PC-9 (cell line): ENCODE measurements around the gene UTS2R. TPM values are rescaled to one million over a fixed set of nuclear protein-coding genes. Genes with fewer than 3 reads are reported as not detected.

Experiments used
- BruUV-seq: library from RNA; stranded (reverse); fragments of 400-500 nt; replicated peaks from 2 replicates; lab custom pipeline; 2021; lab: Mats Ljungman, UMichigan
- CTCF ChIA-PET: fragments of 300-600 bp; sonication (Branson Sonifier 250); formaldehyde crosslinking; loops from one replicate; lab custom pipeline; 2022; ENCODE audit warnings: antibody characterized with exemption; lab: Charles Lee
- POLR2A ChIA-PET: fragments of 300-600 bp; sonication (Branson Sonifier 250); formaldehyde crosslinking; loops from one replicate; lab custom pipeline; 2022; ENCODE audit warnings: antibody characterized with exemption; ENCODE audit not compliant: unreplicated experiment; lab: Charles Lee
- DNase-seq, 2 experiments: peaks; one replicate each; pipeline versions ENCODE4 v3.0.0 to v3.0.0-alpha.2; 2015 to 2022; ENCODE audit warnings: mixed read lengths in 1 of 2
- H2AFZ ChIP-seq: fragments of 200-600 bp; sonication (generic); 2 replicates; pipeline ENCODE4 v1.8.1; 2017; ENCODE audit warnings: antibody characterized with exemption
- H3F3A ChIP-seq: fragments of 200-600 bp; sonication (generic); 2 replicates; pipeline ENCODE4 v1.8.1; 2017; ENCODE audit warnings: antibody characterized with exemption, mild to moderate bottlenecking, low read depth; ENCODE audit not compliant: insufficient read depth
- H3K27ac ChIP-seq: fragments of 200-600 bp; sonication (generic); 2 replicates; pipeline ENCODE4 v1.6.1; 2016; ENCODE audit warnings: mixed run types
- H3K27me3 ChIP-seq: fragments of 200-600 bp; sonication (generic); 2 replicates; pipeline ENCODE4 v1.6.1; 2016; ENCODE audit warnings: low read depth, mixed run types; ENCODE audit not compliant: insufficient read depth
- H3K36me3 ChIP-seq: fragments of 200-600 bp; sonication (generic); 2 replicates; pipeline ENCODE4 v1.6.1; 2016; ENCODE audit warnings: low read depth, mixed run types
- H3K4me1 ChIP-seq: fragments of 200-600 bp; sonication (generic); replicated peaks from 2 replicates; pipeline ENCODE4 v1.6.1; 2016; ENCODE audit warnings: mixed run types; ENCODE audit not compliant: insufficient read depth
- H3K4me2 ChIP-seq: fragments of 200-600 bp; sonication (generic); 2 replicates; pipeline ENCODE4 v1.6.1; 2017; ENCODE audit warnings: mixed run types
- H3K4me3 ChIP-seq: fragments of 200-600 bp; sonication (generic); 2 replicates; pipeline ENCODE4 v1.6.1; 2016; ENCODE audit warnings: mixed run types
- H3K79me2 ChIP-seq: fragments of 200-600 bp; sonication (generic); 2 replicates; pipeline ENCODE4 v1.6.1; 2017; ENCODE audit warnings: low read depth, mixed run types
- H3K9me2 ChIP-seq: fragments of 200-600 bp; sonication (generic); 2 replicates; pipeline ENCODE4 v1.8.1; 2017; ENCODE audit warnings: mild to moderate bottlenecking; ENCODE audit not compliant: insufficient read depth
- H3K9me3 ChIP-seq: fragments of 200-600 bp; sonication (generic); 2 replicates; pipeline ENCODE4 v1.8.1; 2016; ENCODE audit warnings: low read depth; ENCODE audit not compliant: insufficient read depth
- H4K20me1 ChIP-seq: fragments of 200-600 bp; sonication (generic); 2 replicates; pipeline ENCODE4 v1.8.1; 2017; ENCODE audit not compliant: insufficient read depth
- EZH2 ChIP-seq: fragments of 200-600 bp; sonication (generic); IDR thresholded peaks from 2 replicates; pipeline ENCODE4 v1.8.0; 2017; ENCODE audit warnings: antibody characterized with exemption, low read depth
- intact Hi-C: fragments of 100-400 bp; cut with micrococcal nuclease; formaldehyde crosslinking; loops from one replicate; pipeline ENCODE4 v1.10.0; 2022; ENCODE audit not compliant: unreplicated experiment
- total RNA-seq: library from RNA; stranded (reverse); gene quantifications from 2 replicates; pipeline ENCODE4 v1.2.3, GENCODE V29; 2021
- TF ChIP-seq, protein P1 (sequence below): fragments of 200-600 bp; sonication (generic); conservative IDR thresholded peaks from 2 replicates; pipeline ENCODE4 v1.6.1; 2017; ENCODE audit warnings: mixed run types, antibody characterized with exemption, mild to moderate bottlenecking, moderate library complexity

The UTS2R gene
- total RNA-seq, 1 experiment from 2014 or later = not detected

DNA sequence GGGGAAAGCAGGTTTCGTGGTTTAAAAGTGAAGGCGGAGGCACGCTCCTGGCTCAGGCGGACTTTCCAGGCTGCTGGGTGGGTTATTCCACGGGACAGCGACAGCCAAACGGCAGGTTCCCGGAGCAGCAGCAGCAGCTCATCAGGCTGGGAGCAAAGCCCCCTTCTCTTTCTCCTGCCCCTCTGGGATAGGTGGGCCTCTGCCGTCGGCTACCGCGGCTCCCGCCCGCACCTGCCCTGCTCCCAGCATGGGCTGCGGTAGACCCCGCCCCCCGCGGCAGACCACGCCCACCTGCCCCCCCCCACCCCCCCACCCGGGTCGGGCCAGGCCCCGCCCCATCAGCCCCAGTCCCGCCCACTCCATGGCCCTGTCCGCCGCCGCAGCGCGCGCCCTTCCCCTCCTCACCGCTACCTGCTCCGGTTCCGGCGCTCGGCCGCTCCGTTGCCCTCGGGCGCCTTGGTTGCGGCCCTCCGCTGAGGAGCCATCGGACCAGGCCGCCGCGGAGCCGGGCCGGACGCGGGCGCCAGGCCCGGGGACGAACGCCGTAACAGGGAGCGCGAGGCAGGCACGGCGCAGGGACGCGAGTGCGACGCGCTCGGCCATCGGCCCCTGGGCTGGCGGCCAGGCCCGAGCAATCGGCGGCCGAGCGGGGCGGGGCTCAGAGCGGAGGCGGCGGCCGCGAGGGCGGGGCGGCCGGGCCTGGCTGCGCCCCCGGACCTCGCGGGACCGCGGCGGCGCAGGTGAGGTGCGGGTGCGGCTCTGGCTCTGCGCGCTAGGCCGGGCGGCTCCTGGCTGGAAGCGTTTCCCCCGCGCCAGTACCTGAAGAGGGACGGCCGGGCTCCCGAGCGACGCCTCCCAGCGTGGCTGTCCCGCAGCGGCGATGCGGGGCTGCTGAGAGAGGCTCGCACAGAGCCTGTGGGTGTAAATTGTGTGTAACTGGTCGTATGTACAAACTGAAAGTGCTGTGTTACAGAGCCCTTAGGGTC, 46.7 kb downstream of the UTS2R start, which contains the start of the genes HEXD and OGFOD3:
TSS of gene HEXD (plus strand) at position 347 of the 986 bp plus-strand sequence. CDS start 1,453 bp downstream, outside the sequence.
TSS of gene OGFOD3 (minus strand) at position 586 of the 986 bp plus-strand sequence. CDS start at position 485, 101 bp downstream.
- peak within 1 kb of the TSS; percentile 81 for H3K4me3 ChIP-seq
- H3K4me1 ChIP-seq = peaks cover 9% of the 10 kb centered on the region
- H3K9me2 ChIP-seq = no peaks in the 10 kb centered on the region
- BruUV-seq = no TSS peak
- TF ChIP-seq, protein P1, sequence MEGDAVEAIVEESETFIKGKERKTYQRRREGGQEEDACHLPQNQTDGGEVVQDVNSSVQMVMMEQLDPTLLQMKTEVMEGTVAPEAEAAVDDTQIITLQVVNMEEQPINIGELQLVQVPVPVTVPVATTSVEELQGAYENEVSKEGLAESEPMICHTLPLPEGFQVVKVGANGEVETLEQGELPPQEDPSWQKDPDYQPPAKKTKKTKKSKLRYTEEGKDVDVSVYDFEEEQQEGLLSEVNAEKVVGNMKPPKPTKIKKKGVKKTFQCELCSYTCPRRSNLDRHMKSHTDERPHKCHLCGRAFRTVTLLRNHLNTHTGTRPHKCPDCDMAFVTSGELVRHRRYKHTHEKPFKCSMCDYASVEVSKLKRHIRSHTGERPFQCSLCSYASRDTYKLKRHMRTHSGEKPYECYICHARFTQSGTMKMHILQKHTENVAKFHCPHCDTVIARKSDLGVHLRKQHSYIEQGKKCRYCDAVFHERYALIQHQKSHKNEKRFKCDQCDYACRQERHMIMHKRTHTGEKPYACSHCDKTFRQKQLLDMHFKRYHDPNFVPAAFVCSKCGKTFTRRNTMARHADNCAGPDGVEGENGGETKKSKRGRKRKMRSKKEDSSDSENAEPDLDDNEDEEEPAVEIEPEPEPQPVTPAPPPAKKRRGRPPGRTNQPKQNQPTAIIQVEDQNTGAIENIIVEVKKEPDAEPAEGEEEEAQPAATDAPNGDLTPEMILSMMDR = no peak
- TF ChIP-seq EZH2 = no peak
- CTCF ChIA-PET = interaction anchor here (0.6 to 0.7 kb wide), 2 partner anchors 54 to 458 kb away, joined by 3 to 4 read pairs; no protein-coding TSS in a partner anchor
- 0 out of 2 replicates have a peak, but pooled peaks cover 3% of the 10 kb centered on the region for H3K36me3 ChIP-seq
- H3K79me2 ChIP-seq = 0 out of 2 replicates have a peak, but pooled peaks cover 3% of the 10 kb centered on the region
- intact Hi-C loops = loop anchor here (5.0 kb wide), 1 partner anchor 134 kb away; no protein-coding TSS in a partner anchor
- H3K27ac ChIP-seq = no peak within 1 kb of the TSS
- peak; percentile 56 to 91 for DNase-seq
- H4K20me1 ChIP-seq = peaks cover 9% of the 10 kb centered on the region
- POLR2A ChIA-PET = interaction anchor here (0.7 kb wide), 1 partner anchor 84 kb away, joined by 6 read pairs; the partner anchor contains the start of gene SECTM1
- H3K4me2 ChIP-seq = peak within 1 kb of the TSS; percentile 98
- no peaks in the 10 kb centered on the region for H3K9me3 ChIP-seq
- peak within 1 kb of the TSS; percentile 81 for H2AFZ ChIP-seq
- no peaks in the 10 kb centered on the region for H3K27me3 ChIP-seq
- no peaks in the 10 kb centered on the region for H3F3A ChIP-seq

DNA sequence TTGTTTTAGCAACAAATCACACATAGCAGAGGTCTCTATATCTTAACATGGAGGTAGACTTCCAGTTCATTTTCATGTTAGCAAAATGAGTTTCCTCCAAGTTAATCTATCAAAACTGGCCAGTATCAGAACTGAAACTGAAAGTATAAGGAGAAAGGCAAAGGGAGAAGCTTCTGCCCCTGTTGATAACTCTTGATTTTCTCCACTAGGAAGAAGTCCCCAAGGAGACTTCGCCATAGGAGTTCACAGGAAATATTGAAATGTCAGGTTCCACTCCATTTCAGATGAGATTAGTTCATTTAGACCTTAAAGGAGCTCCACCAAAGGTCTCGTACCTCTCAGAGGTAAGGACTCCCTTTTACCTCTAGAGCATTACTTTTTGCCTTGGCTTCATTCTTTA, 48.0 kb downstream of the UTS2R start:
- Histone ChIP-seq H3K9me3 (no peaks in the 10 kb centered on the region), H3K27me3 (no peaks in the 10 kb centered on the region), H3K79me2 (0 out of 2 replicates have a peak, but pooled peaks cover 3% of the 10 kb centered on the region), H3K36me3 (0 out of 2 replicates have a peak, but pooled peaks cover 3% of the 10 kb centered on the region), H2AFZ (0 out of 2 replicates have a peak overlapping the region, but pooled peaks have one; percentile 81), H3K4me1 (peaks cover 9% of the 10 kb centered on the region), H3K9me2 (no peaks in the 10 kb centered on the region), H3F3A (no peaks in the 10 kb centered on the region), H3K4me2 (peak overlapping the region; percentile 90), H3K27ac (no peak overlapping the region), H3K4me3 (peak overlapping the region; percentile 81), H4K20me1 (peaks cover 8% of the 10 kb centered on the region)
- ChIA-PET POLR2A (interaction anchor here (0.5 to 0.6 kb wide), 3 partner anchors 109 to 389 kb away, joined by 3 to 8 read pairs (median 3); no protein-coding TSS in a partner anchor), CTCF (no interaction called here)
- no peak for DNase-seq
- TF ChIP-seq EZH2 = no peak
- TF ChIP-seq, protein P1 = no peak
- intact Hi-C loops = loop anchor here (5.0 kb wide), 1 partner anchor 133 kb away; no protein-coding TSS in a partner anchor
- no TSS peak for BruUV-seq
